ENCODE data around the gene PPP1R12C. TPM values are rescaled to one million over a fixed set of nuclear protein-coding genes. Genes with fewer than 3 reads are reported as not detected.

The PPP1R12C gene
- total RNA-seq, 1 experiment from 2014 or later = 79.9 TPM

- Mint-ChIP-seq H3K36me3 (ENCODE audit: insufficient read depth in 1 of 3, low read depth in 3 of 3) (peaks cover 27 to 46% (median 40%) of the 10 kb centered on the region in 3 experiments), H3K27me3 (ENCODE audit: low read depth) (peaks cover 7% of the 10 kb centered on the region), H3K4me3 (peak within 1 kb of the TSS; percentile 36 to 80), H3K4me1 (peaks cover 29 to 39% of the 10 kb centered on the region in 2 experiments), H3K9me3 (no peaks in the 10 kb centered on the region; a peak in 3 of 5 replicates), H3K27ac (peak within 1 kb of the TSS; percentile 14 to 82 (median 64); a peak in 4 of 7 replicates)
- Histone ChIP-seq H2BK120ac (ENCODE audit: low read depth, low read length, poor library complexity, severe bottlenecking) (no peak within 1 kb of the TSS), H3K4me1 (ENCODE audit: insufficient read depth, low read length) (peaks cover 11% of the 10 kb centered on the region; the same call in 1 of the 2 replicates), H2BK20ac (ENCODE audit: low read depth, low read length, poor library complexity, severe bottlenecking) (no peak within 1 kb of the TSS), H3T11ph (ENCODE audit: low read length) (no peak within 1 kb of the TSS), H2AK5ac (ENCODE audit: insufficient read length, low read length) (no peak within 1 kb of the TSS), H3K23ac (ENCODE audit: insufficient read length, low read depth, low read length) (no peak within 1 kb of the TSS), H3K79me2 (ENCODE audit: insufficient read depth, low read length) (no peaks in the 10 kb centered on the region), H4K8ac (replicated peaks; ENCODE audit: insufficient read length, low read depth, low read length) (no peak within 1 kb of the TSS), H2BK5ac (ENCODE audit: insufficient read length, low read length) (no peak within 1 kb of the TSS), H2BK15ac (ENCODE audit: low read depth, low read length) (no peak within 1 kb of the TSS), H3K79me1 (ENCODE audit: insufficient read depth, low read depth, low read length, poor library complexity, severe bottlenecking) (peaks cover 3% of the 10 kb centered on the region), H4K5ac (ENCODE audit: insufficient read length, low read depth, low read length) (no peak within 1 kb of the TSS), H3K27me3 (ENCODE audit: insufficient read depth, low read length) (no peaks in the 10 kb centered on the region), H3K18ac (ENCODE audit: insufficient read length, low read depth, low read length) (no peak within 1 kb of the TSS), H4K91ac (ENCODE audit: insufficient read length, low read depth, low read length) (no peak within 1 kb of the TSS), H3K27ac (ENCODE audit: insufficient read length, low read depth, low read length) (no peak within 1 kb of the TSS), H2BK12ac (ENCODE audit: insufficient read length, low read depth, low read length) (no peak within 1 kb of the TSS), H3K56ac (ENCODE audit: insufficient read length, low read depth, low read length) (no peak within 1 kb of the TSS), H3K23me2 (ENCODE audit: insufficient read length, low read depth, low read length, poor library complexity, severe bottlenecking) (no peaks in the 10 kb centered on the region), H2AFZ (ENCODE audit: low read length) (no peak within 1 kb of the TSS), H3K4ac (ENCODE audit: low read depth, low read length) (no peak within 1 kb of the TSS), H3K9ac (ENCODE audit: extremely low read depth, insufficient read length, low read length) (no peak within 1 kb of the TSS), H3K9me3 (ENCODE audit: control insufficient read depth, low read depth, low read length) (no peaks in the 10 kb centered on the region), H3K14ac (ENCODE audit: insufficient read depth, low read length) (no peak within 1 kb of the TSS), H3K4me2 (ENCODE audit: insufficient read depth, insufficient read length, low read length) (peak within 1 kb of the TSS; percentile 40), H4K20me1 (ENCODE audit: control insufficient read depth, insufficient read depth, insufficient read length) (no peaks in the 10 kb centered on the region)
- no peak for TF ChIP-seq CTCF (conservative IDR thresholded peaks at IDR 0.05)
- no CpG with 5 or more reads among the region's 18 CpGs for WGBS (ENCODE audit: extremely low coverage, insufficient read length, low lambda C conversion rate)
- DNase-seq = peak; percentile 78
These were observed 31.9 kb upstream of the PPP1R12C start, which contains the start of gene TNNT1 for GRCh38 chr19:55149078-55150003. Gene TNNT1 (minus strand): TSS chr19:55149206. CDS start chr19:55147157, 2,049 bp downstream.

Measured in H9 (cell line).